ENCODE measurements around the gene GUF1.

DNA sequence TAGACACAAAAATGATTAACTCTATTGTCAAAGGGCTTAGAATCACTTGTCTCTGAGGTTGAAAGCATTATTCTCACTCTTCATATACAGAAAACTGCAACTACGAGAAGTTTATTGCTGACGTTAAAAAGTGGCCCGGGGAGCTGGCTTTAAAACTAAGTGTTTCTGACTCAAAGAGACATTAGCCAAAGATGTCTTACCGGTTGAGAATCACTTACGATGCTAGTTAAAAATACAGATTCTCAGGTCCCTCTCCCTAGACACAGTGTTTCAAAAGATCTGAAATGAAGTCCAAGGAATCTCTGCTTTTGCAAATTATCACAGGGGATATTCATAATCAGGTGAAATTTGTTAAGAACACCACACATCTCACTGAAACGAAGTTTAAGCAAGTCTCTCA is 46.9 kb downstream of the GUF1 start:
- no peak for TF ChIP-seq POLR2A (IDR thresholded peaks at IDR 0.05; ENCODE audit: low read length)
- TF ChIP-seq GATA1 (IDR thresholded peaks at IDR 0.05; ENCODE audit: low read depth, low read length) = no peak

Measured in erythroblast (primary cell).